CD4-positive, alpha-beta T cell treated with Interleukin-6 at 100 ng/mL for 8 hours (primary cell): ENCODE results near the gene NAA20.

Source experiments
- DNase-seq: peaks from one replicate; pipeline ENCODE4 v3.0.0-alpha.2; 2020; ENCODE audit warnings: mixed read lengths, low spot score

Gene NAA20

GRCh38 chr20:20076297-20077065 lies 59.3 kb downstream of the NAA20 start:
- no peak for DNase-seq

DNA sequence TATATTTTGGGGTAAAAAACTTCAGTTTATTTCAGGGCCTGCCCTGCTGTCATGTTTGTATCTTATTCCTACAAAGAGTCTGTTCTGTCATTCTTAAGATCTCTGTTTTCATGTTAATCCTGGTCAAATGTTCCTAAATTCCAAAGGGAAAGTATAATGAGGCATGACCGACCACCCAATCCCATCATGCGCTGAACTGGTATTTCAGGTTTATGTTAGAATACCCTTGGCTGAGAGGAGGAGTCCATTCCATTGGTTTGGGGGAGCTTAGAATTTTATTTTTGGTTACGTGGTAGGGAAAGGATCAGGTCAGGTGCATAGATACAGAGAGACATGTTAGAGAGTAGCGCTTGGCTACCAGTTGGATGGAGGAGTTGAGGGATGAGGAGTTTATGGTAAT lies 60.9 kb downstream of the NAA20 start:
- DNase-seq, result no peak

DNA sequence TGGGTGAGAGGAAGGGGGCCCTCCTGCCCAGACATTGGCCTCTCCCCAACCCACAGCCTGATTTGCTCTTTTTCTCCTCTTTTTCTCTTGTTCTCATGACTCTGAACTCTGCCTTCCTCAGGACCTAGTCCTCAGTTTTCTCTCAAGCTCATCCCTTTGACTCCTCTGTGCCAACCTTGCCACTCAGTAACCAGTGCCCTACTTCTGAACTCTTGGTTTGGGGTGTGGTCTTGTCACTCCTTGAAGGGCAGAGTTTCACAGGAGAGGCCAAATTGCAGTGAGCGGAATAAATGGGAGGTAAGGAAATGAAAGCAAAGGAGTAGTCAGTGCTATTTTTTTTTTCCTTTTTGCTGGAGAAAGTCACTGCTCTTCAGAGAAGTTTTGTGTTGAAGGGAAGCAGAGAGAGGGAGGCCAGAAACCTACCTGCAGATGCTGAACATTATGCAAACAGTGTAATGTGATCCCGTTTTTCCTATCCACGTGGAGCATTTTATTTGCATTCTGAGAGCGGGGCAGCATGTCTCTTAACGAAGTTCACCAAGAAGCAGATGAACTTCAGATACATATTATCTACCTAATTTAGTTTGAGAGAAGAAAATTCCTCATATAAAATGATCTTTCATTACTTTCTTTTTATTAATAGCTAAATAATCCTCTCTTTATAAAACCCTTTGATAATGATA lies 62.1 kb downstream of the NAA20 start:
- no peak for DNase-seq
